ENCODE results near the gene CSF3.

GRCh38 chr17:40020146-40020545, 4.9 kb downstream of the CSF3 start:
- TF ChIP-seq CTCF (IDR thresholded peaks at IDR 0.05), result no peak
- no peak for TF ChIP-seq EZH2phosphoT487 (IDR thresholded peaks at IDR 0.05)

Data from neural progenitor cell (in vitro differentiated cells).